Panc1 (cell line): ENCODE data around the gene FBN1.

Experiments used
- CTCF ChIP-seq: fragments of 450-650 bp; IDR thresholded peaks from 2 replicates; pipeline ENCODE4 v1.5.1; 2017; ENCODE audit warnings: mild to moderate bottlenecking
- POLR2AphosphoS5 ChIP-seq: IDR thresholded peaks from 2 replicates; pipeline ENCODE4 v1.6.1; 2012; ENCODE audit warnings: mild to moderate bottlenecking, low read depth, low read length, moderate library complexity

- TF ChIP-seq POLR2AphosphoS5 (no peak), CTCF (no peak)
These were observed 218.0 kb downstream of the FBN1 start for GRCh38 chr15:48427479-48427878.
